ENCODE measurements around the gene RNASE8. TPM values are rescaled to one million over a fixed set of nuclear protein-coding genes. Genes with fewer than 3 reads are reported as not detected.
A peak's percentile ranks its signal among the peaks of the same experiment; 100 is the strongest.

The RNASE8 gene
- total and polyA plus RNA-seq, 8 donors, result not detected

DNA sequence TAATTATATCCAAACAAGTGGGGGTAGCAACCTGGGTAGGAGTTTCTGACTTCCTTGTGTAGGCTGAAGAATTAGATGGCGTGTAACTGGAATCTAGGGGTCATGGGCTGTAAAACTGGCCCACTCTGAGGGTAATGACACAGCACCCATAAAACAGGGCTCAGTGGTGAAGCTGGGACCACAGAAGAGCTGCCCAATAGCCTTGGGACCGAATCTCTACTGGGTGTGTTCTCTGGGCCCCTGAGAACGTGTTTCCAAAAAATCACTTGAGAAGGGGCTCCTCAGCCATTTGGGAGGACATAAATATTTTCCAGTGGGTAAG lies 3.7 kb downstream of the RNASE8 start:
- H3K4me3 ChIP-seq, result no peak overlapping the region
- H3K9me3 ChIP-seq, result no peaks in the 10 kb centered on the region
- H3K36me3 ChIP-seq, result no peaks in the 10 kb centered on the region
- H3K27ac ChIP-seq, result peak overlapping the region in 1 of 5 donors; percentile 5
- H3K4me1 ChIP-seq, result peaks cover 0 to 18% (median 8%) of the 10 kb centered on the region in 4 donors
- no peaks in the 10 kb centered on the region for H3K27me3 ChIP-seq
- WGBS, 5 donors, result 87 to 93% (median 91%) methylated on average over 3 of the region's 3 CpGs
- DNase-seq, result no peak
- intact Hi-C loops (cut with DNase I; ENCODE audit: low total_unique reads), result no loop called here
- TF ChIP-seq EP300 (IDR thresholded peaks at IDR 0.05), result no peak
- no peak for TF ChIP-seq POLR2AphosphoS5 (IDR thresholded peaks at IDR 0.05)
- TF ChIP-seq, protein P1, sequence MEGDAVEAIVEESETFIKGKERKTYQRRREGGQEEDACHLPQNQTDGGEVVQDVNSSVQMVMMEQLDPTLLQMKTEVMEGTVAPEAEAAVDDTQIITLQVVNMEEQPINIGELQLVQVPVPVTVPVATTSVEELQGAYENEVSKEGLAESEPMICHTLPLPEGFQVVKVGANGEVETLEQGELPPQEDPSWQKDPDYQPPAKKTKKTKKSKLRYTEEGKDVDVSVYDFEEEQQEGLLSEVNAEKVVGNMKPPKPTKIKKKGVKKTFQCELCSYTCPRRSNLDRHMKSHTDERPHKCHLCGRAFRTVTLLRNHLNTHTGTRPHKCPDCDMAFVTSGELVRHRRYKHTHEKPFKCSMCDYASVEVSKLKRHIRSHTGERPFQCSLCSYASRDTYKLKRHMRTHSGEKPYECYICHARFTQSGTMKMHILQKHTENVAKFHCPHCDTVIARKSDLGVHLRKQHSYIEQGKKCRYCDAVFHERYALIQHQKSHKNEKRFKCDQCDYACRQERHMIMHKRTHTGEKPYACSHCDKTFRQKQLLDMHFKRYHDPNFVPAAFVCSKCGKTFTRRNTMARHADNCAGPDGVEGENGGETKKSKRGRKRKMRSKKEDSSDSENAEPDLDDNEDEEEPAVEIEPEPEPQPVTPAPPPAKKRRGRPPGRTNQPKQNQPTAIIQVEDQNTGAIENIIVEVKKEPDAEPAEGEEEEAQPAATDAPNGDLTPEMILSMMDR (IDR thresholded peaks at IDR 0.05), result no peak
- no peak for TF ChIP-seq POLR2A (IDR thresholded peaks at IDR 0.05)

DNA sequence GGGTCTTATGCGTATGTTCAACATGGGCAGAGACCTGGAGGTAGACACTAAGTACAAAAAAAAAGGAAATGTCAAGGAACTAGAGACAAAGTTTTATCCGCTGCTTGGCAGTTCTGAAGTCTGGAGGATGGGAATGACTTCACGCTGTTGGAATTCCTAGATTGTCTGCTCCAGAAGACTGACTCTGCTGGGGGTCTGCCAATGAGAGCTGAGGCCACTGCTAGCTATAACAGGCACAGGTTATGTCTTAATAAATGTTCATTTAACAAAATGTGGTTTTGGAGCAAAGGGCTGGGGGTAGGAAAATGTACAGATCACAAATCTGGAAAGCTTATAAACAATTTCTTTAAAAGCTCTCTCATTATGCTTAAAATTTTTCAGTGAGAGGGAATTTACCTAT lies 5.9 kb downstream of the RNASE8 start:
- WGBS, 5 donors, result 73 to 84% (median 77%) methylated on average over 3 of the region's 3 CpGs
- TF ChIP-seq, protein P1 (IDR thresholded peaks at IDR 0.05), result no peak
- TF ChIP-seq POLR2A (IDR thresholded peaks at IDR 0.05) (no peak), EP300 (IDR thresholded peaks at IDR 0.05) (no peak), POLR2AphosphoS5 (IDR thresholded peaks at IDR 0.05) (no peak)

DNA sequence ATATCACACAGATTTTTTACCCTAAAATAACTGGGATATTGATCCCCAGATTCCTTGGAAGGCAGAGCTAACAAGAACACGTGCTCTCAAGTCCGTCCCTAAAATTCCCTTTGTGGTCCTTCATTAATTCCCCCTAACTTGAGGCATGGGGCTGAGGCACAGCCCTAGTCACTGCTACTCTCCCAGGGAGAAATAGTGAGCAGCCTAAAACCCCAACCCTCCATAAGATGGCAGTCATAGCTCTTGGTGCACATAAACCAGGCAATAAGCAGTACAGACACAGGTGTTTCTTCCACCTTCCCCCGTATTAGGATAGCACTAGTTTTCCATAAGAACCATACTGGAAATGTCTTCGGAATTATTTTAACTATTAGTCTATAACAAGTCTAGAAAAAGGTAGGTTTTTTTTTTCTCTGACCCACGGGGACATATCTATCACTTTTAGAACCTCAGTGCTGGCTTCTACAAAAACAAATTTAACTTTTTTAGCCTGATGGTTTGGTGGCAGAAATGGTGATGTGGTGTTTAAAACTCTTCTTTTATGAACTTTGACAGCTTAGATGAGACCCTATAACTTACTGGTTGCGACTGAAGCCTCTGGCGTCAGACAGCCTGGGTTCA lies 9.4 kb downstream of the RNASE8 start:
- Histone ChIP-seq H3K27me3 (peaks cover 0 to 19% (median 6%) of the 10 kb centered on the region in 3 donors), H3K9me3 (no peaks in the 10 kb centered on the region), H3K36me3 (no peaks in the 10 kb centered on the region), H3K27ac (no peak overlapping the region), H3K4me1 (peaks cover 25 to 42% (median 33%) of the 10 kb centered on the region in 4 donors), H3K4me3 (no peak overlapping the region)
- TF ChIP-seq, protein P1 (IDR thresholded peaks at IDR 0.05), result no peak
- TF ChIP-seq POLR2A (IDR thresholded peaks at IDR 0.05), result no peak
- TF ChIP-seq POLR2AphosphoS5 (IDR thresholded peaks at IDR 0.05), result no peak
- TF ChIP-seq EP300 (IDR thresholded peaks at IDR 0.05), result no peak
- DNase-seq, result peak in 1 of 2 donors; percentile 38
- intact Hi-C loops (cut with DNase I; ENCODE audit: low total_unique reads), result loop anchor here (5.0 kb wide), 1 partner anchor 40 kb away; no protein-coding TSS in a partner anchor
- WGBS, 5 donors, result 71 to 74% (median 73%) methylated on average over 7 of the region's 7 CpGs

More for the DNA sequence above, 5.9 kb downstream of the RNASE8 start:
- DNase-seq, result no peak
- Histone ChIP-seq H3K27ac (no peak overlapping the region), H3K27me3 (peaks cover 0 to 3% (median 0%) of the 10 kb centered on the region in 3 donors), H3K4me1 (peaks cover 0 to 22% (median 9%) of the 10 kb centered on the region in 4 donors), H3K36me3 (no peaks in the 10 kb centered on the region), H3K4me3 (no peak overlapping the region), H3K9me3 (no peaks in the 10 kb centered on the region)
- intact Hi-C loops (cut with DNase I; ENCODE audit: low total_unique reads), result no loop called here

DNA sequence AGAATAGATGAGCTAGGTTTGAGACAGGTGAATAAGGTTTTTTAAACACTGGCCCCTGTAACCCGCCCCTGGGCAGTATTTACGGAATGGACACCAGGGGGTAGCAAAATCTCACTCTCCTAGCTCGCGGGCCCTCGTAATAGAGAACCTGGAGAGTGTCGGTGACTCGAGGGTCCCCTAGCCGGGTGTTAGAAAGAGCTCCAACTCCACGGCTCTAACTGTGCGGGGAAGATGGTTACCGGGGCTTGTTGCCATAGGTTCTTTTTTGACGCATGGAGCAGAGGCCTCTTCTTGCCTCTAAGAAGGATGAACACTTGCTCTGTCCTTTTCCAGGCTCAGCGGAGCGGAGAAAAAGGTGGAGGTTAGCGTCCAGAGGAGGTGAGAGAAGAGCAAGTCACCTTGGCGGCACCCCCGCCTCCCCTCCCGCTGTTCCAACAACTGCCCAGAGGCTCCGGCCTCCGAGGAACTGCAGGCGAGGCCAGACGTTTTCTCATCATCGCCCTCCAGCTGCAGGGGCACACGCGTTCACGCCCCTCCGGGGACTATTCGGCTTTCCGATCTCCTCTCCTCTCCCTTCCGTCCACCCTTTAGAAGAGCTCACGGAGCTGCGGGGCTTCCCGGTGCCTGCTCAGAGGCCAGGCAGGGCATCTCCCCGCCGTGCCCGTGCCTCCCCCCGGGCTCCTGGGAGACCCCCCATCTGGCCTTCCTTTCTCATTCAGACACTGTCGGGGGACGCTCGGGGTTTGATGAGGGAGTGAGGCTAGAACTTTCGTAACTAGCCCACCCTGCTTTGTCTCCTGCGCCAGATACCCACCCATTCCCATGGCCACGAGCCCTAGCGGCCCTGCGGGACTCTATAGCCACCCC lies 11.1 kb downstream of the RNASE8 start:
- TF ChIP-seq, protein P1 (IDR thresholded peaks at IDR 0.05), result peak in 5 of 7 experiments; percentile 53 to 73 (median 57)
- TF ChIP-seq POLR2A (IDR thresholded peaks at IDR 0.05), result no peak
- intact Hi-C loops (cut with DNase I; ENCODE audit: low total_unique reads), result loop anchor here (5.0 kb wide), 1 partner anchor 39 kb away; no protein-coding TSS in a partner anchor
- WGBS, 5 donors, result 1 to 4% (median 2%) methylated on average over 44 to 45 of the region's 45 CpGs
- H3K4me1 ChIP-seq, result peaks cover 37 to 49% (median 47%) of the 10 kb centered on the region in 4 donors
- H3K27ac ChIP-seq, result peak overlapping the region in 4 of 5 donors; percentile 86 to 94 (median 92)
- peak; percentile 63 to 89 for DNase-seq
- H3K4me3 ChIP-seq, result peak overlapping the region; percentile 77 to 90 (median 80)
- no peaks in the 10 kb centered on the region for H3K9me3 ChIP-seq
- peaks cover 0 to 19% (median 6%) of the 10 kb centered on the region in 3 donors for H3K27me3 ChIP-seq
- peaks cover 0 to 12% (median 5%) of the 10 kb centered on the region in 4 donors for H3K36me3 ChIP-seq

All from stomach (tissue), 9 donors.